Activated naive CD8-positive, alpha-beta T cell treated with anti-CD3 and anti-CD28 coated beads, Interleukin-2, amount 10 ng/mL, durations not matched to agents 7 days and 5 days (primary cell): ENCODE results near the gene ALG8. TPM values are rescaled to one million over a fixed set of nuclear protein-coding genes. Genes with fewer than 3 reads are reported as not detected.
"Not testable (repeated sequence)": the region's sequence is repeated elsewhere in the genome, so short reads cannot be mapped to it uniquely, and the experiment has no call there.

Source experiments
- ATAC-seq: fragments of 150-1000 bp; cut with Tn5 transposase; one replicate; pipeline ENCODE4 v1.10.0; 2021; ENCODE audit warnings: low read depth, moderate library complexity
- POLR2A ChIA-PET: fragments of 350-600 bp; sonication (Branson Sonifier 250); formaldehyde crosslinking; loops from one replicate; lab custom pipeline; 2021; ENCODE audit warnings: antibody characterized with exemption; lab: Charles Lee
- DNase-seq: peaks from one replicate; pipeline ENCODE4 v3.0.0; 2021
- H3K27ac Mint-ChIP-seq: one replicate; pipeline ENCODE4 v1.8.0; 2022; ENCODE audit warnings: mild to moderate bottlenecking, mixed read lengths
- H3K27me3 Mint-ChIP-seq: one replicate; pipeline ENCODE4 v1.8.0; 2022; ENCODE audit warnings: mild to moderate bottlenecking, moderate library complexity, mixed read lengths
- H3K36me3 Mint-ChIP-seq: one replicate; pipeline ENCODE4 v1.8.0; 2021; ENCODE audit warnings: mild to moderate bottlenecking, mixed read lengths
- H3K4me1 Mint-ChIP-seq: one replicate; pipeline ENCODE4 v1.8.0; 2021; ENCODE audit warnings: mixed read lengths
- H3K4me3 Mint-ChIP-seq: one replicate; pipeline ENCODE4 v1.8.0; 2022; ENCODE audit warnings: mild to moderate bottlenecking, moderate library complexity, mixed read lengths
- H3K9me3 Mint-ChIP-seq: one replicate; pipeline ENCODE4 v1.8.0; 2021; ENCODE audit warnings: mixed read lengths
- total RNA-seq, 2 experiments: library from RNA; stranded (reverse); gene quantifications; one replicate each; pipeline ENCODE4 v1.2.3, GENCODE V29; 2021

The ALG8 gene
- total RNA-seq, 2 experiments from 2014 or later, result 36.7 to 44.3 TPM

- H3K27me3 Mint-ChIP-seq, result no peaks in the 10 kb centered on the region
- POLR2A ChIA-PET, result interaction anchor here (1.9 kb wide), 1 partner anchor 10 kb away, joined by 5 read pairs; no protein-coding TSS in a partner anchor
- no peak overlapping the region for H3K4me3 Mint-ChIP-seq
- no peak overlapping the region for H3K27ac Mint-ChIP-seq
- no peak for ATAC-seq
- H3K9me3 Mint-ChIP-seq, result no peaks in the 10 kb centered on the region
- no peak for DNase-seq
- peaks cover 34% of the 10 kb centered on the region for H3K36me3 Mint-ChIP-seq
- peaks cover 3% of the 10 kb centered on the region for H3K4me1 Mint-ChIP-seq
Observed at GRCh38 chr11:78067704-78068103, 71.7 kb downstream of the ALG8 start.

DNA sequence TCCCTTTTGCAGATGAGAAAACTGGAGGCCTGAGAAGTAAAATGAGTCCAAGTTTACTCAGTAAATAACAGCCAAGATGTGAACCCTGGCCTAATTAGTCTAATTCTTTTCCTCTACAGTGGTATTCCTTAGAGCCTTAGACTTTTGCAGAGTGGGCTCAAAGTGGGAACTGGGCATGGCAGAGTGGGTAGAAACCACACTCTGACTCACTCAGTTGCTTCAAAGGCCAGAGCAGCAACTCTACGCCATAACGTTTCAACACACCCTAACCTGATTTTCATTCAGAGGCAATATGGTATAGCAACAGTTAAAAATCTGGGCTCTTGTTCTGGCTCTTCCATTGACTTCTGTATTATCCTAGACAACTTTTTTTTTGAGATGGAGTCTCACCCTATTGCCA, 73.0 kb downstream of the ALG8 start:
- H3K4me1 Mint-ChIP-seq, result peaks cover 1% of the 10 kb centered on the region
- POLR2A ChIA-PET, result interaction anchor here (0.6 kb wide), 1 partner anchor 24 kb away, joined by 7 read pairs; no protein-coding TSS in a partner anchor
- H3K27me3 Mint-ChIP-seq, result no peaks in the 10 kb centered on the region
- no peaks in the 10 kb centered on the region for H3K9me3 Mint-ChIP-seq
- ATAC-seq, result no peak
- DNase-seq, result no peak
- no peak overlapping the region for H3K4me3 Mint-ChIP-seq
- no peak overlapping the region for H3K27ac Mint-ChIP-seq
- peaks cover 26% of the 10 kb centered on the region for H3K36me3 Mint-ChIP-seq

DNA sequence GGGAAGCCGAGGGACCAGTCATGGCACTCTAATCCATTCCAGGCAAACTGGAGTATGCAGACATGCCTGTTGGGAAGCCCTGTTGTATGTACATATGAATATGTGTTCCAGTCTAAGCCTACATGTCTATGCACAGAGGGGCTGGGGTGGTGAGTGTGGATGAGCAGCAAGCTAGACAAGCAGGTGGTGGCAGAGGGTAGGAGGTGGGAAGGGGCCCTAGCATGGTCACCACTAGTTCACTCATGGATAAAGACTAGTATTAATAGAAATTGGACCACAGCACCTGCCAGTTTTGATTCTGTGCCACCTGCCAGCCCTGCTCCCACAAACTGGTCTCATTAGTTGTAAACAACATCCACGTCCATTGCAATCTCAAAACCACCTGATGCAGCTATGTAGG, 74.2 kb downstream of the ALG8 start:
- POLR2A ChIA-PET, result no interaction called here

DNA sequence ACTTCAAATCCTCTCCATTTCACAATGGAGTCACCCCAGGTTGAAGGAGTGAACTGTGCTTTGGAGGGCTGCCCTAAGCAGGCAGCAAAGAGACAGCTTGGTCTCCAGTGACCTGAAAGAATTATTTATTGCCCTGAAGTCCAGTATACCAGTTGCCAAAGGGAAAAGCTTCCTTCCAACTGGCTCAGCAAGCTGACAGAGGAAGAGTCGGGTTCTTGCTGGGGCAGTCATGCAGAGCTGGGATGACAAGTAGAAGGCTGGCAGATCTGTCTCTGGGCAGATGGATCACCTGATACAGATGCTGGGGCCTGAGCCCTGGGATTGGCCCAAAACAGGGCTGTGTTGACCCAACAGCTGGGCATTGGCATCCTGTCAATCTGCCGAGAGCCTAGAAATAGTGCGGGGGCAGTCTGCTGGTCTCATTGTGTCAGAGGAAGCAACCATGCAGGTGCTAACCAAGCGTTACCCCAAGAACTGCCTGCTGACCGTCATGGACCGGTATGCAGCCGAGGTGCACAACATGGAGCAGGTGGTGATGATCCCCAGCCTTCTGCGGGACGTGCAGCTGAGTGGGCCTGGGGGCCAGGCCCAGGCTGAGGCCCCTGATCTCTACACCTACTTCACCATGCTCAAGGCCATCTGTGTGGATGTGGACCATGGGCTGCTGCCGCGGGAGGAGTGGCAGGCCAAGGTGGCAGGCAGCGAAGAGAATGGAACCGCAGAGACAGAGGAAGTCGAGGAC, 75.8 kb downstream of the ALG8 start, which contains the start of gene THRSP:
TSS of gene THRSP (plus strand) at position 422 of the 742 bp plus-strand sequence. CDS start at position 443, 21 bp downstream.
- no peaks in the 10 kb centered on the region for H3K27me3 Mint-ChIP-seq
- DNase-seq, result no peak
- H3K27ac Mint-ChIP-seq, result no peak within 1 kb of the TSS
- POLR2A ChIA-PET, result interaction anchor here (1.3 kb wide), 1 partner anchor 16 kb away, joined by 3 read pairs; no protein-coding TSS in a partner anchor
- H3K36me3 Mint-ChIP-seq, result peaks cover 15% of the 10 kb centered on the region
- H3K4me1 Mint-ChIP-seq, result peaks cover 1% of the 10 kb centered on the region
- no peak for ATAC-seq
- no peaks in the 10 kb centered on the region for H3K9me3 Mint-ChIP-seq
- no peak within 1 kb of the TSS for H3K4me3 Mint-ChIP-seq

More for the DNA sequence above, 74.2 kb downstream of the ALG8 start:
- Mint-ChIP-seq H3K4me3 (no peak overlapping the region), H3K27ac (no peak overlapping the region), H3K36me3 (peaks cover 24% of the 10 kb centered on the region), H3K9me3 (no peaks in the 10 kb centered on the region), H3K27me3 (no peaks in the 10 kb centered on the region), H3K4me1 (peaks cover 1% of the 10 kb centered on the region)
- ATAC-seq (no peak), DNase-seq (no peak)

DNA sequence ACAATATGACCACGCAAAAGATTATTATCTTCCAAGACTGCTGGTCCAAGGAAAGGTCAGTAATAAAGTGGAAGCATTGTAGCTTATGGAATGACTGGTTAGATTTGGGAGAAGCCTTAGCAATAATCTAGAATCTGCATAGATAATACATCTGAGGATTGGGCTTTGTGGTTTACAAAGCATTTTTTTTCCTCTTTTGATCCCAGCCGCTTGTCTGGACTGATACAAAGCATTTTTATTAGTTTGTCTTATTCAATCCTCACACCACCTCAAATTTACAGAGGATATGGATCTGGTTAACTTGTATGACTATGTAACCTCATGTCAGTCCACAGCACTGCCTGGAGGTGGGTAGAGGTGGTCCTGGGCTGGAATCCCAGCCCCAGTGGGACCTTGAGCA, 76.8 kb downstream of the ALG8 start:
- Mint-ChIP-seq H3K27ac (no peak overlapping the region), H3K4me1 (peaks cover 1% of the 10 kb centered on the region), H3K4me3 (no peak overlapping the region), H3K9me3 (no peaks in the 10 kb centered on the region), H3K36me3 (peaks cover 11% of the 10 kb centered on the region), H3K27me3 (no peaks in the 10 kb centered on the region)
- POLR2A ChIA-PET, result interaction anchor here (1.3 kb wide), 1 partner anchor 16 kb away, joined by 3 read pairs; no protein-coding TSS in a partner anchor
- no peak for ATAC-seq
- no peak for DNase-seq

DNA sequence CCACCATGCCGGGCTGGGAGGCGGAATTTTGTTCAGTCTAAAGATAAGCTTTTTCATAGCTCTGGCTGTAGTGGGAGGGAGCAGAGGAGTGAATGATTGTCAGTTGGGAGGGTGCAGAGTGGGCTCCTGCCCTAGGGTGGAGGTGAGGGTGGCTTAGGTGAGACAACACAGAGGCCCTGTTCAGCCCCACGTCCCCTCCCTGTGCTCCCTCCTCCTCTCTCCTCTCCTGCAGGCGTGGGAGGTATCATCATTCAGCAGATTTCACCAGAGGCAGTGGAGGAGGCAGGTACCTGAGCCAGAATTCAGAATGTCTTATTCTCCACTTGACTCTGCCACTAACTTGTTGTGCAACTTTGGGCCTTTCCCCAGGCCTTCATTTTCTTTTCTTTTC, 77.5 kb downstream of the ALG8 start:
- Mint-ChIP-seq H3K4me1 (peaks cover 1% of the 10 kb centered on the region), H3K4me3 (no peak overlapping the region), H3K9me3 (no peaks in the 10 kb centered on the region), H3K27ac (no peak overlapping the region), H3K36me3 (peaks cover 4% of the 10 kb centered on the region), H3K27me3 (no peaks in the 10 kb centered on the region)
- POLR2A ChIA-PET, result no interaction called here
- no peak for ATAC-seq
- DNase-seq, result no peak

DNA sequence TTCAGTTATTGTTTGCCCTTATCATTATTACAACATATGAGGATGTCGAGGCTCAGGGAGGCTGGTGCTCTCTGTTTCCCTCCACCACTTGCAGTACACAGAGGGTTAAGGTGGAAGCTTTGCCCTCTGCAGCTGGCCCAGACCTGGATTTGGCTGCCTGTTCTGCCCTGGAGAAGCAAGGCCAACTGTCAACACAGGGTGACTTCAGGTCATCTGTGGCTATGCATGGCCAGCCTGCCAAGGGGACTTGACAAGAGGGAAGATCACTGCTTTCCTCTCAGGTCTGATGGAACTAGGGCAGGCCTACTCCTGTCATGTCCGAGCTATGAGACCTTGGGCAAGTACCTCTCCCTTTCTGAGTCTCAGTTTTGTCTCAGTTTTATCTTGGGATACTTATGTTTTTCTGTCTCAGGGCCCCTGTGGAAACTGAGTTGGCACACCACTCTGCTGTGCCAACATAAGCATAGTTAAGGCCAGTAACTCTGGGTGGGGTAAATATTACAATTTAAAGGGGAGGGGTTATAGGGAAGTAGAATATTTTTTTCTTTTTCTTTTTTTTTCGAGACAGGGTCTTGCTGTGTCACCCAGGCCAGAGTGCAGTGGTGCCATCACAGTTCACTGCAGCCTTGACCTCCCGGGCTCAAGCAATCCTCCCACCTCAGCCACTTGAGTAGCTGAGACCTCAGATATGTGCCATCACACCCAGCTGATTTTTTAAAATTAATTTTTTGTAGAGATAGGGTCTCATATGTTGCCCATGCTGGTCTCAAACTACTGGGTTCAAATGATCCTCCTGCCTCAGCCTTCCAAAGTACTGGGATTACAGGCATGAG, 78.1 kb downstream of the ALG8 start:
- Mint-ChIP-seq H3K36me3 (no peaks in the 10 kb centered on the region), H3K4me3 (no peak overlapping the region), H3K9me3 (no peaks in the 10 kb centered on the region), H3K4me1 (no peaks in the 10 kb centered on the region), H3K27ac (no peak overlapping the region), H3K27me3 (peaks cover under 1% of the 10 kb centered on the region)
- ATAC-seq (no peak), DNase-seq (no peak)
- POLR2A ChIA-PET, result interaction anchor here (0.6 kb wide), 1 partner anchor 447 kb away, joined by 3 read pairs; no protein-coding TSS in a partner anchor

- DNase-seq, result no peak
- H3K9me3 Mint-ChIP-seq, result no peaks in the 10 kb centered on the region
- no peak overlapping the region for H3K4me3 Mint-ChIP-seq
- POLR2A ChIA-PET, result interaction anchor here (0.6 kb wide), 1 partner anchor 446 kb away, joined by 3 read pairs; no protein-coding TSS in a partner anchor
- ATAC-seq, result no peak
- peaks cover 2% of the 10 kb centered on the region for H3K27me3 Mint-ChIP-seq
- H3K36me3 Mint-ChIP-seq, result no peaks in the 10 kb centered on the region
- H3K4me1 Mint-ChIP-seq, result no peaks in the 10 kb centered on the region
- H3K27ac Mint-ChIP-seq, result no peak overlapping the region
Observed at GRCh38 chr11:78060533-78060932, 78.9 kb downstream of the ALG8 start.

DNA sequence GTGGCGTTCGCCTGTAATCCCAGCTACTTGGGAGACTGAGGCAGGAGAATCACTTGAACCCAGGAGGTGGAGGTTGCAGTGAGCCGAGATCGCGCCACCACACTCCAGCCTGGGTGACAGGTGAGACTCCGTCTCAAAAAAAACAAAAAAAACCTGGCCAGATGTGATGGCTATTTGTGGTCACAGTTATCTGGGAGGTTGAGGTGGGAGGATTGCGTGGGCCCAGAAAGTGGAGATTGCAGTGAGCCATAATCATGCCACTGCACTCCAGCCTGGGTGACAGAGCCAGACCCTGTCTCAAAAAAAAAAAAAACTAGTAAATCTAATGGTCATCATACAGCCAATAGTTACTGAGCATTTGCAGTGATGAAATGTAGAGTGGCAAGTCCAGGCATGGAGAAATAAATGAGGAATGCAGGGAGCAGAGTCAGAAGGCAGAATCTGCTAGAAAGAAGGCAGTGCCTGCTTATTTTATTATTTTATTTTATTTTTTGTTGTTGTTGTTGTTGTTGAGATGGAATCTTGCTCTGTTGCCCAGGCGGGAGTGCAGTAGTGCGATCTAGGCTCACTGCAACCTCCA, 79.6 kb downstream of the ALG8 start:
- ATAC-seq, POLR2A ChIA-PET, H3K36me3 Mint-ChIP-seq: not testable (repeated sequence)

DNA sequence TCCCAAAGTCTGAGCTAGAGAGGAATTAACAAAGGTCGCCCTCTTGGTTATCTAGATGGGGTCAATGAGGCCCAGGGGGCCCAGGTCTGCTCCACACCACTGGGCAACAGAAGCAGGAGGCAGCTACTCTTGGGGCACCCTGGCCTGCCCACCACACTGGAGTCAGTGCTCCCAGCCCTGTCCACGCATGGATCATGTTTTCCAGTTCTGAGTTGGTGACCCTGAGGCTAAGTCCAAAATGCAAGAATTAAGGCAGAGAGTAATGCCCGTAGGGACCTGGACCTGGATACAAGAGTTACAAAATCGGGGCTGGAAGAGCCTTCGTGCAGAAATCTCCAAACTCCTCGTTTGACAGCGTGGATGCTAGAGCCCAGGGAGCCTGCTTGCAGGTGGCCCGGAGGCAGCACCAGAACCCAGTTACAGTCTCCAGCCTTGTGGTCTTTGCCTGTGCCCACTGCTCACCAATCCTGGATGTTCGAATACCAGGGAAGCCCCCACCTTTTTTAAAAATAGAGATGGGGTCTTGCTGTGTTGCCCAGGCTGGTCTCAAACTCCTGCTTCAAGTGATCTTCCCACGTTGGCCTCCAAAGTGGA, 81.9 kb downstream of the ALG8 start:
- H3K4me1 Mint-ChIP-seq, result no peaks in the 10 kb centered on the region
- H3K36me3 Mint-ChIP-seq, result no peaks in the 10 kb centered on the region
- H3K4me3 Mint-ChIP-seq, result no peak overlapping the region
- peaks cover 2% of the 10 kb centered on the region for H3K27me3 Mint-ChIP-seq
- DNase-seq, result no peak
- no peak for ATAC-seq
- no peak overlapping the region for H3K27ac Mint-ChIP-seq
- H3K9me3 Mint-ChIP-seq, result no peaks in the 10 kb centered on the region
- POLR2A ChIA-PET, result no interaction called here

More for the DNA sequence above, 79.6 kb downstream of the ALG8 start:
- not testable (repeated sequence) for H3K4me3 Mint-ChIP-seq, H3K9me3 Mint-ChIP-seq, H3K27me3 Mint-ChIP-seq, DNase-seq, H3K4me1 Mint-ChIP-seq, H3K27ac Mint-ChIP-seq

DNA sequence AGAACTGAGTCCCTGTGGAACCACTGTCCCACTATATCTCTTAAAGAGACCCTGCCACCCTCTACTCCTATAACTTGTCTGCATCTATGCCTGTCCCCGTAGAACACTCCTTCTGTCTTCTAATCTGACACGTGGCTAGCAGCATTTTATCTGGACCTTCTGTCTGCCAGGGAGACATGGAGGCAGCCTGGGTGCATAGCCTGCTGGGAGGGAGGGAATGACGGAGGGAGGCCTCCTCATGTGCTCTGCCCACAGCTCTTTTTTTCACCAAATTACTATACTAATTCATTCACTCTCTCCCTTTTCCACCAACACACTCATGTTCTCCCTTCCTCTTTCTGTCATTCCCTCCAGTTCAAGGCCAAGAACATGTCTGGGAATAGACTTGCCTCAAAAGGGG, 83.3 kb downstream of the ALG8 start:
- H3K36me3 Mint-ChIP-seq, result no peaks in the 10 kb centered on the region
- no peaks in the 10 kb centered on the region for H3K9me3 Mint-ChIP-seq
- peaks cover 3% of the 10 kb centered on the region for H3K4me1 Mint-ChIP-seq
- H3K27me3 Mint-ChIP-seq, result peaks cover 2% of the 10 kb centered on the region
- DNase-seq, result no peak
- no peak for ATAC-seq
- no peak overlapping the region for H3K4me3 Mint-ChIP-seq
- POLR2A ChIA-PET, result no interaction called here
- no peak overlapping the region for H3K27ac Mint-ChIP-seq

DNA sequence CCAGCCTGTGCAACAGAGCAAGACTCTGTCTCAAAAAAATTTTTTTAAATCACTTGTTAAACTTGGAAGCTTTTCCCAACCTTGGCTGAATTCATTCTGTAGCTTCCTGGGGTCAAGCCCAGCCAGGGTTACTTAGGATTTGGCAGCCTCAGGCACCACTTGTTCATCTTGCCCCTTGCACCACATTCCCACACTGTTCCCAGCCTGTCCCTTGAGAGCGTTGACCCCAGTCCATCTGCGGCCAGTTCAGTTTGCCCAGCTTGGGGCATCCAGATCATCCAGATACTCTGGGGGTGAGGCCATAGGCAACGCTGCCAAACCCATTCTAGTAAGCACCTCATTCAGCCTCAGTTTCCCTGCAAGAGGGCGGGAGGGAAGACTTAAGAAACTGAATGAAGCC, 84.5 kb downstream of the ALG8 start:
- Mint-ChIP-seq H3K4me1 (peaks cover 7% of the 10 kb centered on the region), H3K27me3 (peaks cover 2% of the 10 kb centered on the region), H3K36me3 (peaks cover 3% of the 10 kb centered on the region), H3K27ac (no peak overlapping the region), H3K9me3 (no peaks in the 10 kb centered on the region), H3K4me3 (no peak overlapping the region)
- DNase-seq, result no peak
- no peak for ATAC-seq
- POLR2A ChIA-PET, result interaction anchor here (0.8 kb wide), 1 partner anchor 11 kb away, joined by 3 read pairs; no protein-coding TSS in a partner anchor
